SK-N-SH treated with all-trans-retinoic acid at 6 μM for 48 hours (cell line): ENCODE data around the gene CDK10.
A peak's percentile ranks its signal among the peaks of the same experiment; 100 is the strongest.

Experiments
- ATAC-seq: fragments of 200-7000 bp; cut with Tn5 transposase; 3 replicates; pipeline ENCODE4 v1.9.1; 2020; ENCODE audit warnings: mild to moderate bottlenecking, moderate library complexity
- ARNTL ChIP-seq: fragments of 450-650 bp; formaldehyde crosslinking; IDR thresholded peaks from 2 replicates; pipeline ENCODE4 v1.5.0; 2020; ENCODE audit warnings: low read depth, mild to moderate bottlenecking, moderate library complexity, borderline replicate concordance
- BACH2 ChIP-seq: fragments of 250-450 bp; sonication (Bioruptor Pico); IDR thresholded peaks from 2 replicates; pipeline ENCODE4 v1.9.0; 2021; ENCODE audit warnings: mild to moderate bottlenecking, borderline replicate concordance
- CSDC2 ChIP-seq: fragments of 250-450 bp; sonication (Bioruptor Pico); IDR thresholded peaks from 2 replicates; pipeline ENCODE4 v1.5.0; 2020; ENCODE audit warnings: mild to moderate bottlenecking, moderate library complexity
- CSRNP3 ChIP-seq: fragments of 250-450 bp; sonication (Bioruptor Pico); IDR thresholded peaks from 2 replicates; pipeline ENCODE4 v1.5.1; 2021; ENCODE audit warnings: mild to moderate bottlenecking, moderate library complexity
- GLIS3 ChIP-seq: fragments of 250-450 bp; sonication (Bioruptor Pico); IDR thresholded peaks from 2 replicates; pipeline ENCODE4 v1.5.0; 2020; ENCODE audit warnings: mild to moderate bottlenecking, moderate library complexity
- ISL1 ChIP-seq: fragments of 250-450 bp; sonication (Bioruptor Pico); IDR thresholded peaks from 2 replicates; pipeline ENCODE4 v2.1.2; 2022; ENCODE audit warnings: mild to moderate bottlenecking, moderate library complexity
- OSR1 ChIP-seq: fragments of 250-450 bp; sonication (Bioruptor Pico); IDR thresholded peaks from 2 replicates; pipeline ENCODE4 v1.8.0; 2022; ENCODE audit warnings: moderate library complexity, mild to moderate bottlenecking, inconsistent platforms
- PPARA ChIP-seq: fragments of 250-450 bp; sonication (Bioruptor Pico); IDR thresholded peaks from 2 replicates; pipeline ENCODE4 v1.5.0; 2020; ENCODE audit warnings: mild to moderate bottlenecking, borderline replicate concordance
- RARB ChIP-seq: fragments of 250-450 bp; sonication (Bioruptor Pico); IDR thresholded peaks from 2 replicates; pipeline ENCODE4 v1.8.0; 2021; ENCODE audit warnings: mild to moderate bottlenecking, moderate library complexity
- SNAI2 ChIP-seq: fragments of 250-450 bp; sonication (Bioruptor Pico); IDR thresholded peaks from 2 replicates; pipeline ENCODE4 v1.5.0; 2020; ENCODE audit warnings: mild to moderate bottlenecking, moderate library complexity
- TCF4 ChIP-seq: fragments of 250-450 bp; sonication (Bioruptor Pico); IDR thresholded peaks from 2 replicates; pipeline ENCODE4 v1.8.0; 2021; ENCODE audit warnings: mild to moderate bottlenecking, moderate library complexity, borderline replicate concordance
- TOX ChIP-seq: fragments of 250-450 bp; sonication (Bioruptor Pico); IDR thresholded peaks from 2 replicates; pipeline ENCODE4 v1.8.0; 2021; ENCODE audit warnings: mild to moderate bottlenecking, moderate library complexity, borderline replicate concordance
- ZC3H10 ChIP-seq: fragments of 250-450 bp; sonication (Bioruptor Pico); IDR thresholded peaks from 2 replicates; pipeline ENCODE4 v1.5.1; 2021; ENCODE audit warnings: mild to moderate bottlenecking, moderate library complexity
- ZFP3 ChIP-seq: fragments of 250-450 bp; sonication (Bioruptor Pico); IDR thresholded peaks from 2 replicates; pipeline ENCODE4 v1.5.0; 2020; ENCODE audit warnings: mild to moderate bottlenecking, moderate library complexity
- ZFP30 ChIP-seq: fragments of 450-650 bp; formaldehyde crosslinking; IDR thresholded peaks from 2 replicates; pipeline ENCODE4 v1.5.0; 2022; ENCODE audit warnings: mild to moderate bottlenecking, moderate library complexity
- ZNF565 ChIP-seq: fragments of 450-650 bp; formaldehyde crosslinking; conservative IDR thresholded peaks from 2 replicates; pipeline ENCODE4 v1.5.0; 2020; ENCODE audit warnings: low read depth, mild to moderate bottlenecking, moderate library complexity
- ZNF70 ChIP-seq: fragments of 450-650 bp; formaldehyde crosslinking; IDR thresholded peaks from 2 replicates; pipeline ENCODE4 v1.5.0; 2020; ENCODE audit warnings: mild to moderate bottlenecking, moderate library complexity
- ZNF8 ChIP-seq: fragments of 450-650 bp; formaldehyde crosslinking; IDR thresholded peaks from 2 replicates; pipeline ENCODE4 v1.5.0; 2020; ENCODE audit warnings: mild to moderate bottlenecking, moderate library complexity
- TF ChIP-seq, protein P1 (sequence below): fragments of 250-450 bp; sonication (Bioruptor Pico); IDR thresholded peaks from 2 replicates; pipeline ENCODE4 v1.5.1; 2020; ENCODE audit warnings: low read depth, mild to moderate bottlenecking, moderate library complexity
- TF ChIP-seq, protein P2 (sequence below): fragments of 250-450 bp; sonication (Bioruptor Pico); IDR thresholded peaks from 2 replicates; pipeline ENCODE4 v1.8.0; 2020; ENCODE audit warnings: mild to moderate bottlenecking, moderate library complexity, borderline replicate concordance
- TF ChIP-seq, protein P3 (sequence below): fragments of 250-450 bp; sonication (Bioruptor Pico); IDR thresholded peaks from 2 replicates; pipeline ENCODE4 v1.8.0; 2021; ENCODE audit warnings: low read depth, mild to moderate bottlenecking, moderate library complexity, borderline replicate concordance

Gene CDK10

GRCh38 chr16:89700100-89700648, 13.7 kb downstream of the CDK10 start (continued):
- no peak for TF ChIP-seq TCF4
- TF ChIP-seq ZFP3 (CRISPR knock-in tag): peak; percentile 68
- no peak for TF ChIP-seq RARB (CRISPR knock-in tag)
- TF ChIP-seq CSDC2 (CRISPR knock-in tag): peak; percentile 70
- TF ChIP-seq OSR1 (CRISPR knock-in tag): no peak
- TF ChIP-seq, protein P1, sequence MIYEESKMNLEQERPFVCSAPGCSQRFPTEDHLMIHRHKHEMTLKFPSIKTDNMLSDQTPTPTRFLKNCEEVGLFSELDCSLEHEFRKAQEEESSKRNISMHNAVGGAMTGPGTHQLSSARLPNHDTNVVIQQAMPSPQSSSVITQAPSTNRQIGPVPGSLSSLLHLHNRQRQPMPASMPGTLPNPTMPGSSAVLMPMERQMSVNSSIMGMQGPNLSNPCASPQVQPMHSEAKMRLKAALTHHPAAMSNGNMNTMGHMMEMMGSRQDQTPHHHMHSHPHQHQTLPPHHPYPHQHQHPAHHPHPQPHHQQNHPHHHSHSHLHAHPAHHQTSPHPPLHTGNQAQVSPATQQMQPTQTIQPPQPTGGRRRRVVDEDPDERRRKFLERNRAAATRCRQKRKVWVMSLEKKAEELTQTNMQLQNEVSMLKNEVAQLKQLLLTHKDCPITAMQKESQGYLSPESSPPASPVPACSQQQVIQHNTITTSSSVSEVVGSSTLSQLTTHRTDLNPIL (CRISPR knock-in tag): peak; percentile 74; the same call in 1 of the 2 replicates

DNA sequence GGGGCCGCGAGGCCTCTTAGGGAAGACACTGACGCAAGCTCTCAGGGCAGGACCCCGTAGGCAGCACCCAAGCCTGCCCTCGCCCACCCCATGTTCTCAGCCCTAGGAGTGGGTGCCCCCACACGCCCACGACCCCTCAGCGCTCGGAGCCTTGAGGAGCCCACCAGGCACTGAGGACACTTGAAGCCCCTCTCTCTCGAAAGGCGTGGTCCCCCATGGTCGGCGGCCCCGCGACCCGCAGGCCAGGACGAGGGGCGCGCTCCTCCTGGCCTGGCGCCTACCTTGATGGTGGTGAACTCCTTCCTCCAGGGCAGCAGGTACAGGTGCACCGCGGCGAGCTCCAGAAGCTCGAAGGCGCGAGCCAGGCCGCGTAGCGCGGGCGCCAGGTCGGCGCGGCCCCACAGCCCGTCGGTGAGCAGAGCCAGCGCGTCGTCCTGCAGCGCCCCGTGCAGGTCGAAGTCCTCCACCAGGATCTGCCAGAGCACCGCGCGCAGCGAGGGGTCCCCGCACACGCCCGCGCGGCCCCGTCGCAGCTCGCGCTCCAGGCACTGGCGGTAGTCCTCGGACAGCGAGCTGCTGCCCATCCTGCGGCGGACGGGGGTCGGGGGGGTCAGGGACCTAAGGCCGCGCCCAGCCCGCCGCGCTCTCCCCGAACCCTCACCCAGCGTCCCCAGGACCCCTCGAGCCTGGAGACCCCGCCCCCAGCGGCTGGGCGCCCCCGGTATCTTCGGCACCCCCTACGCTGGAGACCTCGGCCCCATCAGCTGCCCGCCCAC, 14.3 kb downstream of the CDK10 start:
- TF ChIP-seq, protein P2, sequence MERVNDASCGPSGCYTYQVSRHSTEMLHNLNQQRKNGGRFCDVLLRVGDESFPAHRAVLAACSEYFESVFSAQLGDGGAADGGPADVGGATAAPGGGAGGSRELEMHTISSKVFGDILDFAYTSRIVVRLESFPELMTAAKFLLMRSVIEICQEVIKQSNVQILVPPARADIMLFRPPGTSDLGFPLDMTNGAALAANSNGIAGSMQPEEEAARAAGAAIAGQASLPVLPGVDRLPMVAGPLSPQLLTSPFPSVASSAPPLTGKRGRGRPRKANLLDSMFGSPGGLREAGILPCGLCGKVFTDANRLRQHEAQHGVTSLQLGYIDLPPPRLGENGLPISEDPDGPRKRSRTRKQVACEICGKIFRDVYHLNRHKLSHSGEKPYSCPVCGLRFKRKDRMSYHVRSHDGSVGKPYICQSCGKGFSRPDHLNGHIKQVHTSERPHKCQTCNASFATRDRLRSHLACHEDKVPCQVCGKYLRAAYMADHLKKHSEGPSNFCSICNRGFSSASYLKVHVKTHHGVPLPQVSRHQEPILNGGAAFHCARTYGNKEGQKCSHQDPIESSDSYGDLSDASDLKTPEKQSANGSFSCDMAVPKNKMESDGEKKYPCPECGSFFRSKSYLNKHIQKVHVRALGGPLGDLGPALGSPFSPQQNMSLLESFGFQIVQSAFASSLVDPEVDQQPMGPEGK (CRISPR knock-in tag): no peak
- no peak for TF ChIP-seq TOX (CRISPR knock-in tag)
- no peak for TF ChIP-seq ZFP30
- TF ChIP-seq ISL1 (CRISPR knock-in tag): no peak
- TF ChIP-seq BACH2 (CRISPR knock-in tag): no peak
- no peak for TF ChIP-seq TCF4
- TF ChIP-seq PPARA: no peak
- TF ChIP-seq ZNF8: no peak
- no peak for TF ChIP-seq ARNTL (CRISPR knock-in tag)
- TF ChIP-seq GLIS3 (CRISPR knock-in tag): no peak
- TF ChIP-seq, protein P1 (CRISPR knock-in tag): no peak
- no peak for TF ChIP-seq OSR1 (CRISPR knock-in tag)
- no peak for TF ChIP-seq CSRNP3
- TF ChIP-seq, protein P3, sequence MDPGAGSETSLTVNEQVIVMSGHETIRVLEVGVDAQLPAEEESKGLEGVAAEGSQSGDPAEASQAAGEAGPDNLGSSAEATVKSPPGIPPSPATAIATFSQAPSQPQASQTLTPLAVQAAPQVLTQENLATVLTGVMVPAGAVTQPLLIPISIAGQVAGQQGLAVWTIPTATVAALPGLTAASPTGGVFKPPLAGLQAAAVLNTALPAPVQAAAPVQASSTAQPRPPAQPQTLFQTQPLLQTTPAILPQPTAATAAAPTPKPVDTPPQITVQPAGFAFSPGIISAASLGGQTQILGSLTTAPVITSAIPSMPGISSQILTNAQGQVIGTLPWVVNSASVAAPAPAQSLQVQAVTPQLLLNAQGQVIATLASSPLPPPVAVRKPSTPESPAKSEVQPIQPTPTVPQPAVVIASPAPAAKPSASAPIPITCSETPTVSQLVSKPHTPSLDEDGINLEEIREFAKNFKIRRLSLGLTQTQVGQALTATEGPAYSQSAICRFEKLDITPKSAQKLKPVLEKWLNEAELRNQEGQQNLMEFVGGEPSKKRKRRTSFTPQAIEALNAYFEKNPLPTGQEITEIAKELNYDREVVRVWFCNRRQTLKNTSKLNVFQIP: no peak
- TF ChIP-seq CSDC2 (CRISPR knock-in tag): no peak
- TF ChIP-seq ZNF70 (CRISPR knock-in tag): no peak
- TF ChIP-seq ZC3H10 (CRISPR knock-in tag): no peak
- peak; percentile 54 for ATAC-seq

- ATAC-seq: peak; percentile 66
- no peak for TF ChIP-seq ISL1 (CRISPR knock-in tag)
- TF ChIP-seq, protein P2 (CRISPR knock-in tag): no peak
- no peak for TF ChIP-seq ZNF565 (CRISPR knock-in tag)
- TF ChIP-seq TCF4: no peak
- TF ChIP-seq SNAI2: peak; percentile 28; the same call in 1 of the 2 replicates
- no peak for TF ChIP-seq CSDC2 (CRISPR knock-in tag)
Measured at GRCh38 chr16:89701425-89702406, 15.2 kb downstream of the CDK10 start, which contains the start of gene SPATA2L. TSS of gene SPATA2L (minus strand) at chr16:89701705. CDS start at chr16:89701232, 473 bp downstream.
